ENCODE measurements around the gene DMXL2.
"Not testable (repeated sequence)": the region's sequence is repeated elsewhere in the genome, so short reads cannot be mapped to it uniquely, and the experiment has no call there.

Gene DMXL2

GRCh38 chr15:51622604-51623370 lies at the start of gene DMXL2:
Gene DMXL2 (minus strand): TSS chr15:51622771. CDS start chr15:51622545, 226 bp downstream.
- peak; percentile 62 for DNase-seq

- no peak for DNase-seq
Observed at GRCh38 chr15:51672155-51672687, 49.6 kb upstream of the DMXL2 start.

- DNase-seq = no peak
Observed at GRCh38 chr15:51669381-51669780, 46.8 kb upstream of the DMXL2 start.

GRCh38 chr15:51668446-51668845 lies 45.9 kb upstream of the DMXL2 start:
- no peak for DNase-seq

- DNase-seq = no peak
Observed at GRCh38 chr15:51667478-51667877, 44.9 kb upstream of the DMXL2 start.

GRCh38 chr15:51661072-51661471 lies 38.5 kb upstream of the DMXL2 start:
- DNase-seq = no peak

GRCh38 chr15:51658664-51659063 lies 36.1 kb upstream of the DMXL2 start:
- DNase-seq = no peak

GRCh38 chr15:51655401-51656057 lies 33.0 kb upstream of the DMXL2 start:
- not testable (repeated sequence) for DNase-seq

GRCh38 chr15:51652084-51652668 lies 29.6 kb upstream of the DMXL2 start:
- no peak for DNase-seq

- DNase-seq = peak; percentile 3
Observed at GRCh38 chr15:51649659-51650521, 27.3 kb upstream of the DMXL2 start.

- DNase-seq = not testable (repeated sequence)
Observed at GRCh38 chr15:51648643-51649042, 26.1 kb upstream of the DMXL2 start.

GRCh38 chr15:51648101-51648500 lies 25.5 kb upstream of the DMXL2 start:
- not testable (repeated sequence) for DNase-seq

- no peak for DNase-seq
Observed at GRCh38 chr15:51647128-51647562, 24.6 kb upstream of the DMXL2 start.

- no peak for DNase-seq
Observed at GRCh38 chr15:51642696-51643095, 20.1 kb upstream of the DMXL2 start.

GRCh38 chr15:51641490-51642130 lies 19.0 kb upstream of the DMXL2 start:
- DNase-seq = no peak

GRCh38 chr15:51634591-51635198 lies 12.1 kb upstream of the DMXL2 start:
- no peak for DNase-seq

- DNase-seq = no peak
Observed at GRCh38 chr15:51629612-51630011, 7.0 kb upstream of the DMXL2 start.

- no peak for DNase-seq
Observed at GRCh38 chr15:51625236-51625635, 2.7 kb upstream of the DMXL2 start.

GRCh38 chr15:51624022-51624421 lies 1.5 kb upstream of the DMXL2 start:
- no peak for DNase-seq

- DNase-seq = no peak
Observed at GRCh38 chr15:51623386-51623938, 891 bp upstream of the DMXL2 start.

GRCh38 chr15:51621936-51622603 lies 501 bp downstream of the DMXL2 start:
- DNase-seq = peak; percentile 30
